ENCODE results near the gene SLC27A1. TPM values are rescaled to one million over a fixed set of nuclear protein-coding genes. Genes with fewer than 3 reads are reported as not detected.

SLC27A1 gene
- total and polyA plus RNA-seq, 4 donors, result 2.4 to 7.4 (median 4.0) TPM

DNA sequence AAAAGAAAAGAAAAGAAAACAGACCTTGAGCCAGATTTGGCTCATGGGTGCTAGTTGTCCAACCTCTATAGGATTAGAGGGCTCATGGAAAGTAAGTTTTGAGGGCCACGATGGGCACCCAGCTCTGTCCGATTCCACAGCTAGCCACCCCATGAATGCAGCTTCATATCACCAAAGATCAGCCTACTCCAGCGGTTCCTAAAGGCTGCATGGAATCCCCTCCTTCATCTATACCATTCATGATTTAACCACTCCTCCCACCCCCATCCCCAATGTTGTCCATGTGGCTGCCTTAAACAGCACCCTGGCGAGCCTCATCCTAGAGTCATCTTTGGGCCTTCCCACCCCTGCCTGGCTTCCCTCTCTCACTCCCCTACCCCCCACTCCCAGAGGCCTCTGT is 48.4 kb upstream of the SLC27A1 start:
- H3K4me1 ChIP-seq (ENCODE audit: control insufficient read depth in 4 of 4, insufficient read depth in 4 of 4, low read length in 3 of 4), result peaks cover 0 to 13% (median 8%) of the 10 kb centered on the region in 4 donors
- peaks cover 0 to 2% (median 0%) of the 10 kb centered on the region in 4 donors for H3K36me3 ChIP-seq (ENCODE audit: control insufficient read depth in 4 of 4, insufficient read depth in 3 of 4, low read depth in 1 of 4, low read length in 3 of 4)
- H3K9me3 ChIP-seq (ENCODE audit: control insufficient read depth in 4 of 4, low read length in 3 of 4), result no peaks in the 10 kb centered on the region
- no peak overlapping the region for H3K4me3 ChIP-seq (ENCODE audit: low read depth in 1 of 3, low read length in 3 of 3)
- no peak for TF ChIP-seq FOXA1 (IDR thresholded peaks at IDR 0.05)
- TF ChIP-seq RAD21 (IDR thresholded peaks at IDR 0.05), result no peak
- no peak for TF ChIP-seq SP1 (IDR thresholded peaks at IDR 0.05)
- no peak for TF ChIP-seq HNF4G (IDR thresholded peaks at IDR 0.05)
- TF ChIP-seq HNF4A (conservative IDR thresholded peaks at IDR 0.05), result no peak
- no peak for TF ChIP-seq FOXA2 (IDR thresholded peaks at IDR 0.05)
- no peak for TF ChIP-seq RXRA (IDR thresholded peaks at IDR 0.05)
- TF ChIP-seq, protein P1, sequence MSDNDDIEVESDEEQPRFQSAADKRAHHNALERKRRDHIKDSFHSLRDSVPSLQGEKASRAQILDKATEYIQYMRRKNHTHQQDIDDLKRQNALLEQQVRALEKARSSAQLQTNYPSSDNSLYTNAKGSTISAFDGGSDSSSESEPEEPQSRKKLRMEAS (IDR thresholded peaks at IDR 0.05), result no peak
- TF ChIP-seq GABPA (IDR thresholded peaks at IDR 0.05 in 1 of 2, conservative IDR thresholded peaks at IDR 0.05 in 1 of 2), result no peak
- TF ChIP-seq, protein P2, sequence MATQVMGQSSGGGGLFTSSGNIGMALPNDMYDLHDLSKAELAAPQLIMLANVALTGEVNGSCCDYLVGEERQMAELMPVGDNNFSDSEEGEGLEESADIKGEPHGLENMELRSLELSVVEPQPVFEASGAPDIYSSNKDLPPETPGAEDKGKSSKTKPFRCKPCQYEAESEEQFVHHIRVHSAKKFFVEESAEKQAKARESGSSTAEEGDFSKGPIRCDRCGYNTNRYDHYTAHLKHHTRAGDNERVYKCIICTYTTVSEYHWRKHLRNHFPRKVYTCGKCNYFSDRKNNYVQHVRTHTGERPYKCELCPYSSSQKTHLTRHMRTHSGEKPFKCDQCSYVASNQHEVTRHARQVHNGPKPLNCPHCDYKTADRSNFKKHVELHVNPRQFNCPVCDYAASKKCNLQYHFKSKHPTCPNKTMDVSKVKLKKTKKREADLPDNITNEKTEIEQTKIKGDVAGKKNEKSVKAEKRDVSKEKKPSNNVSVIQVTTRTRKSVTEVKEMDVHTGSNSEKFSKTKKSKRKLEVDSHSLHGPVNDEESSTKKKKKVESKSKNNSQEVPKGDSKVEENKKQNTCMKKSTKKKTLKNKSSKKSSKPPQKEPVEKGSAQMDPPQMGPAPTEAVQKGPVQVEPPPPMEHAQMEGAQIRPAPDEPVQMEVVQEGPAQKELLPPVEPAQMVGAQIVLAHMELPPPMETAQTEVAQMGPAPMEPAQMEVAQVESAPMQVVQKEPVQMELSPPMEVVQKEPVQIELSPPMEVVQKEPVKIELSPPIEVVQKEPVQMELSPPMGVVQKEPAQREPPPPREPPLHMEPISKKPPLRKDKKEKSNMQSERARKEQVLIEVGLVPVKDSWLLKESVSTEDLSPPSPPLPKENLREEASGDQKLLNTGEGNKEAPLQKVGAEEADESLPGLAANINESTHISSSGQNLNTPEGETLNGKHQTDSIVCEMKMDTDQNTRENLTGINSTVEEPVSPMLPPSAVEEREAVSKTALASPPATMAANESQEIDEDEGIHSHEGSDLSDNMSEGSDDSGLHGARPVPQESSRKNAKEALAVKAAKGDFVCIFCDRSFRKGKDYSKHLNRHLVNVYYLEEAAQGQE (IDR thresholded peaks at IDR 0.05), result no peak
- no peak for TF ChIP-seq TAF1 (conservative IDR thresholded peaks at IDR 0.05)
- TF ChIP-seq, protein P3, sequence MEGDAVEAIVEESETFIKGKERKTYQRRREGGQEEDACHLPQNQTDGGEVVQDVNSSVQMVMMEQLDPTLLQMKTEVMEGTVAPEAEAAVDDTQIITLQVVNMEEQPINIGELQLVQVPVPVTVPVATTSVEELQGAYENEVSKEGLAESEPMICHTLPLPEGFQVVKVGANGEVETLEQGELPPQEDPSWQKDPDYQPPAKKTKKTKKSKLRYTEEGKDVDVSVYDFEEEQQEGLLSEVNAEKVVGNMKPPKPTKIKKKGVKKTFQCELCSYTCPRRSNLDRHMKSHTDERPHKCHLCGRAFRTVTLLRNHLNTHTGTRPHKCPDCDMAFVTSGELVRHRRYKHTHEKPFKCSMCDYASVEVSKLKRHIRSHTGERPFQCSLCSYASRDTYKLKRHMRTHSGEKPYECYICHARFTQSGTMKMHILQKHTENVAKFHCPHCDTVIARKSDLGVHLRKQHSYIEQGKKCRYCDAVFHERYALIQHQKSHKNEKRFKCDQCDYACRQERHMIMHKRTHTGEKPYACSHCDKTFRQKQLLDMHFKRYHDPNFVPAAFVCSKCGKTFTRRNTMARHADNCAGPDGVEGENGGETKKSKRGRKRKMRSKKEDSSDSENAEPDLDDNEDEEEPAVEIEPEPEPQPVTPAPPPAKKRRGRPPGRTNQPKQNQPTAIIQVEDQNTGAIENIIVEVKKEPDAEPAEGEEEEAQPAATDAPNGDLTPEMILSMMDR (IDR thresholded peaks at IDR 0.05; ENCODE audit: low read depth, low read length, missing input control), result no peak
- TF ChIP-seq, protein P4, sequence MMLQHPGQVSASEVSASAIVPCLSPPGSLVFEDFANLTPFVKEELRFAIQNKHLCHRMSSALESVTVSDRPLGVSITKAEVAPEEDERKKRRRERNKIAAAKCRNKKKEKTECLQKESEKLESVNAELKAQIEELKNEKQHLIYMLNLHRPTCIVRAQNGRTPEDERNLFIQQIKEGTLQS (IDR thresholded peaks at IDR 0.05), result no peak
- no peak for TF ChIP-seq NR2F2 (IDR thresholded peaks at IDR 0.05)
- no peak for TF ChIP-seq EGR1 (IDR thresholded peaks at IDR 0.05; ENCODE audit: low read depth in 2 of 2)
- TF ChIP-seq YY1 (IDR thresholded peaks at IDR 0.05), result no peak
- no peak overlapping the region for H3K27ac ChIP-seq (ENCODE audit: low read depth in 1 of 2, low read length in 2 of 2)
- H3K9ac ChIP-seq (ENCODE audit: low read depth in 1 of 2, low read length in 2 of 2), result no peak overlapping the region
- 98% methylated on average over 4 of the region's 4 CpGs for WGBS
- H3K27me3 ChIP-seq (ENCODE audit: control insufficient read depth in 4 of 4, insufficient read depth in 4 of 4, low read length in 3 of 4), result no peaks in the 10 kb centered on the region
- DNase-seq (ENCODE audit: low spot score), result no peak

DNA sequence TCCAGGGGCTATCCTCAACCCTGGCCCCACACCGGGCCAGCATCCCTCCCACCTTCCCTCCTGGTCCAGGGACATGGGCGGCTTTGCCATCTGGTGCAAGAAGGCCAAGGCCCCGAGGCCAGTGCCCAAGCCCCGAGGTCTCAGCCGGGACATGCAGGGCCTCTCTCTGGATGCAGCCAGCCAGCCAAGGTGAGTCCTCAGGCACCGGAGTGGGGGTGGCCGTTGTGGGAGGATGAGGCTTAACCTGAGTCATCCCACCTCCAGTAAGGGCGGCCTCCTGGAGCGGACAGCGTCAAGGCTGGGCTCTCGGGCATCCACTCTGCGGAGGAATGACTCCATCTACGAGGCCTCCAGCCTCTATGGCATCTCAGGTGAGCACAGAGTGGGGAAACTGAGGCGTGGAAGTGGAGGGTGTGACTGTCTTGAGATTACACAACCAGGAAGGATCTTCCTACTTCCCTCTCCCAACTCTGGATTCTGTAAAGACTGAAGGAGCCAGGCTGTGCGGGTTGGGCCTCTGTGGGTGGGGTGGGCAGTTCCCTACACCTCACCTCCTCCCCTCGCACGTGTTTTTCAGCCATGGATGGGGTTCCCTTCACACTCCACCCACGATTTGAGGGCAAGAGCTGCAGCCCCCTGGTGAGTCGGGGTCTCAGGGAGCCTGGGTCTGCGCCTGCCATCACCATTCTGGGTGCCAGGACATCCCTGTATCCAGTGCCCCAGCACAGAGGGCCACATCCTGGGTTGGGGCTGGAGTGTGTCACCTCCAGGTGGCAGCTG is 46.7 kb upstream of the SLC27A1 start:
- H3K4me1 ChIP-seq (ENCODE audit: control insufficient read depth in 4 of 4, insufficient read depth in 4 of 4, low read length in 3 of 4), result peaks cover 0 to 13% (median 8%) of the 10 kb centered on the region in 4 donors
- no peak for TF ChIP-seq YY1 (IDR thresholded peaks at IDR 0.05)
- TF ChIP-seq HNF4A (conservative IDR thresholded peaks at IDR 0.05), result no peak
- TF ChIP-seq JUND (IDR thresholded peaks at IDR 0.05), result no peak
- no peak for TF ChIP-seq SP1 (IDR thresholded peaks at IDR 0.05)
- no peak for DNase-seq (ENCODE audit: low spot score)
- 95% methylated on average over 20 of the region's 20 CpGs for WGBS
- H3K27me3 ChIP-seq (ENCODE audit: control insufficient read depth in 4 of 4, insufficient read depth in 4 of 4, low read length in 3 of 4), result no peaks in the 10 kb centered on the region
- no peak overlapping the region for H3K4me3 ChIP-seq (ENCODE audit: low read depth in 1 of 3, low read length in 3 of 3)
- no peak overlapping the region for H3K9ac ChIP-seq (ENCODE audit: low read depth in 1 of 2, low read length in 2 of 2)
- no peaks in the 10 kb centered on the region for H3K9me3 ChIP-seq (ENCODE audit: control insufficient read depth in 4 of 4, low read length in 3 of 4)
- no peak overlapping the region for H3K27ac ChIP-seq (ENCODE audit: low read depth in 1 of 2, low read length in 2 of 2)
- peaks cover 0 to 2% (median 0%) of the 10 kb centered on the region in 4 donors for H3K36me3 ChIP-seq (ENCODE audit: control insufficient read depth in 4 of 4, insufficient read depth in 3 of 4, low read depth in 1 of 4, low read length in 3 of 4)

All from liver (tissue), 9 donors.